ENCODE results near the gene GOLPH3.

GOLPH3 gene

DNA sequence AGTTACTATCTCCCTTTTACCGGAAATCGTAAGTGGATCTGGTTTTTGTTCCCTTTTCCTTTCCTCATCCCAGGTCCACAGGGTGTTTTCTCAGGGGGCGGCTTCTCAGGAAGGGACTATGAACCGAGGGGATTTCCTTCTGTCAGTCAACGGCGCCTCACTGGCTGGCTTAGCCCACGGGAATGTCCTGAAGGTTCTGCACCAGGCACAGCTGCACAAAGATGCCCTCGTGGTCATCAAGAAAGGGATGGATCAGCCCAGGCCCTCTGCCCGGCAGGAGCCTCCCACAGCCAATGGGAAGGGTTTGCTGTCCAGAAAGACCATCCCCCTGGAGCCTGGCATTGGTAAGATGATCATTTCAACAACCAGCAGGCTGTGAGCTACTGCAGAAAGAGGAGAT is 75.8 kb downstream of the GOLPH3 start:
- TF ChIP-seq, protein P1, sequence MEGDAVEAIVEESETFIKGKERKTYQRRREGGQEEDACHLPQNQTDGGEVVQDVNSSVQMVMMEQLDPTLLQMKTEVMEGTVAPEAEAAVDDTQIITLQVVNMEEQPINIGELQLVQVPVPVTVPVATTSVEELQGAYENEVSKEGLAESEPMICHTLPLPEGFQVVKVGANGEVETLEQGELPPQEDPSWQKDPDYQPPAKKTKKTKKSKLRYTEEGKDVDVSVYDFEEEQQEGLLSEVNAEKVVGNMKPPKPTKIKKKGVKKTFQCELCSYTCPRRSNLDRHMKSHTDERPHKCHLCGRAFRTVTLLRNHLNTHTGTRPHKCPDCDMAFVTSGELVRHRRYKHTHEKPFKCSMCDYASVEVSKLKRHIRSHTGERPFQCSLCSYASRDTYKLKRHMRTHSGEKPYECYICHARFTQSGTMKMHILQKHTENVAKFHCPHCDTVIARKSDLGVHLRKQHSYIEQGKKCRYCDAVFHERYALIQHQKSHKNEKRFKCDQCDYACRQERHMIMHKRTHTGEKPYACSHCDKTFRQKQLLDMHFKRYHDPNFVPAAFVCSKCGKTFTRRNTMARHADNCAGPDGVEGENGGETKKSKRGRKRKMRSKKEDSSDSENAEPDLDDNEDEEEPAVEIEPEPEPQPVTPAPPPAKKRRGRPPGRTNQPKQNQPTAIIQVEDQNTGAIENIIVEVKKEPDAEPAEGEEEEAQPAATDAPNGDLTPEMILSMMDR (IDR thresholded peaks at IDR 0.05; ENCODE audit: extremely low read depth, insufficient read depth, missing control alignments) = no peak
- no peak for DNase-seq (ENCODE audit: low spot score)
- in situ Hi-C loops (cut with MboI; ENCODE audit: low pct_unique_long_range_greater_than_20kb, low sequenced_read_pairs, unreplicated experiment) = loop anchor here (25.0 kb wide), 2 partner anchors 286 to 511 kb away; no protein-coding TSS in a partner anchor

- in situ Hi-C loops (cut with MboI; ENCODE audit: low pct_unique_long_range_greater_than_20kb, low sequenced_read_pairs, unreplicated experiment) = loop anchor here (25.0 kb wide), 2 partner anchors 285 to 510 kb away; no protein-coding TSS in a partner anchor
- TF ChIP-seq, protein P1 (IDR thresholded peaks at IDR 0.05; ENCODE audit: extremely low read depth, insufficient read depth, missing control alignments) = no peak
- no peak for DNase-seq (ENCODE audit: low spot score)
These were observed 77.1 kb downstream of the GOLPH3 start for GRCh38 chr5:32096891-32097595.

GRCh38 chr5:32095261-32095671 is 78.9 kb downstream of the GOLPH3 start:
- DNase-seq (ENCODE audit: low spot score) = no peak
- TF ChIP-seq, protein P1 (IDR thresholded peaks at IDR 0.05; ENCODE audit: extremely low read depth, insufficient read depth, missing control alignments) = no peak
- in situ Hi-C loops (cut with MboI; ENCODE audit: low pct_unique_long_range_greater_than_20kb, low sequenced_read_pairs, unreplicated experiment) = loop anchor here (25.0 kb wide), 2 partner anchors 283 to 508 kb away; no protein-coding TSS in a partner anchor

DNA sequence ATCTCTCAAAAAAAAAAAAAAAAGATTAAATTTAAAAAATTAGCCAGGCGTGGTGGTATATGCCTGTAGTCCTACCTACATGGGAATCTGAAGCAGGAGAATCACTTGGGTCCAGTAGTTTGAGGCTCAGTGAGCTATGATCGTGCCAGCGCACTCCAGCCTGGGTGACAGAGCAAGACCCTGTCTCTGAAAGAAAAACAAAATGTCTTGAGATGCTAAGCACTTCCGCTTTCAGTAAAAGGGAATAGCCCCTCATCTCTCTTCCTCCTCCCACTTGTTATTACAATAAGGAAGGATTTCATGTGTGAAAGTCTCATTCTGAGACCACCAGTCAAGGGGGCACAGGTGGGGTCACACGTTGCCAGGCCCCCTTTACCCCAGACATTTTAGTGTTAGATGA is 79.4 kb downstream of the GOLPH3 start:
- TF ChIP-seq, protein P1 (IDR thresholded peaks at IDR 0.05; ENCODE audit: extremely low read depth, insufficient read depth, missing control alignments) = no peak
- in situ Hi-C loops (cut with MboI; ENCODE audit: low pct_unique_long_range_greater_than_20kb, low sequenced_read_pairs, unreplicated experiment) = loop anchor here (25.0 kb wide), 2 partner anchors 282 to 507 kb away; no protein-coding TSS in a partner anchor

DNA sequence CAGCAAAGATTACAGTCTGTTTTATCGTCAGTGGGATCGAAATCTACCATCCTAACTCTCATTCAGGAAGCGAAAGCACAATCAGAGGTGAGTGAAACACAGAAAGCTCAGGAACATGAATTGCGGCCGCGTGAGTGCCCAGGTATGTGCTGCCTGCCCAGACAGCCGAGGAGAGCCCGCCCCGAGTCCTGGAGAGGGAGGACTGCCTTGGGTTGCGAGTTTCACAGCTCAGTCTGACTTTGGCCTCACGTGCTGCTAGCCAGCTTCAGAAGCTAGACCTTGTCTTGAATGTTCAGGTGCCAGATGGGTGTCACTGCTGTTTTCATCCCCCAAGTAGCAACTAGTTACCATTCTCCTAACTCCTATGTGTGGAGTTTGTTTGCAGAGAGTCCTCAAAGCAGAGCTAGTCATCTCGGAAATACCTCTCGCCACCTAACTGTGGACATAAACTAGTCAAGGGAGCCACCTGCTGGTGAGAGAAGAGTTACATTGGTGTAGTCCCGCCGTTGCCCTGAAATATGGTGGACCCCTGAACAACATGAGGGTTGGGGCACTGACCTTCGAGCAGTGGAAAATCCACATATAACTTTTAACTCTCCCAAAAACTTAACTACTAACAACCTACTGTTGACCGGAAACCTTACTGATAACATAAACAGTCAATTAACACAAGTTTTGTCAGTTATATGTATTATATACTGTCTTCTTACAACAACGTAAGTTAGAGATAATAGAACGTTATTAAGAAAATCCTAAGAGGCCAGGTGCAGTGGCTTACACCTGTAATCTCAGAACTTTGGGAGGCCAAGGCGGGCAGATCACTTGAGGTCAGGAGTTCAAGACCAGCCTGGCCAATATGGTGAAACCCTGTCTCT is 80.9 kb downstream of the GOLPH3 start:
- in situ Hi-C loops (cut with MboI; ENCODE audit: low pct_unique_long_range_greater_than_20kb, low sequenced_read_pairs, unreplicated experiment) = loop anchor here (25.0 kb wide), 2 partner anchors 281 to 506 kb away; no protein-coding TSS in a partner anchor
- peak; percentile 87 for DNase-seq (ENCODE audit: low spot score)
- TF ChIP-seq, protein P1 (IDR thresholded peaks at IDR 0.05; ENCODE audit: extremely low read depth, insufficient read depth, missing control alignments) = peak; percentile 78

More for the DNA sequence above, 79.4 kb downstream of the GOLPH3 start:
- DNase-seq (ENCODE audit: low spot score) = no peak

- no peak for DNase-seq (ENCODE audit: low spot score)
- in situ Hi-C loops (cut with MboI; ENCODE audit: low pct_unique_long_range_greater_than_20kb, low sequenced_read_pairs, unreplicated experiment) = loop anchor here (25.0 kb wide), 2 partner anchors 278 to 503 kb away; no protein-coding TSS in a partner anchor
- TF ChIP-seq, protein P1 (IDR thresholded peaks at IDR 0.05; ENCODE audit: extremely low read depth, insufficient read depth, missing control alignments) = no peak
These were observed 83.4 kb downstream of the GOLPH3 start for GRCh38 chr5:32090755-32091128.

All from GM13977 (cell line).